ENCODE data around the gene STXBP6.

Gene STXBP6

DNA sequence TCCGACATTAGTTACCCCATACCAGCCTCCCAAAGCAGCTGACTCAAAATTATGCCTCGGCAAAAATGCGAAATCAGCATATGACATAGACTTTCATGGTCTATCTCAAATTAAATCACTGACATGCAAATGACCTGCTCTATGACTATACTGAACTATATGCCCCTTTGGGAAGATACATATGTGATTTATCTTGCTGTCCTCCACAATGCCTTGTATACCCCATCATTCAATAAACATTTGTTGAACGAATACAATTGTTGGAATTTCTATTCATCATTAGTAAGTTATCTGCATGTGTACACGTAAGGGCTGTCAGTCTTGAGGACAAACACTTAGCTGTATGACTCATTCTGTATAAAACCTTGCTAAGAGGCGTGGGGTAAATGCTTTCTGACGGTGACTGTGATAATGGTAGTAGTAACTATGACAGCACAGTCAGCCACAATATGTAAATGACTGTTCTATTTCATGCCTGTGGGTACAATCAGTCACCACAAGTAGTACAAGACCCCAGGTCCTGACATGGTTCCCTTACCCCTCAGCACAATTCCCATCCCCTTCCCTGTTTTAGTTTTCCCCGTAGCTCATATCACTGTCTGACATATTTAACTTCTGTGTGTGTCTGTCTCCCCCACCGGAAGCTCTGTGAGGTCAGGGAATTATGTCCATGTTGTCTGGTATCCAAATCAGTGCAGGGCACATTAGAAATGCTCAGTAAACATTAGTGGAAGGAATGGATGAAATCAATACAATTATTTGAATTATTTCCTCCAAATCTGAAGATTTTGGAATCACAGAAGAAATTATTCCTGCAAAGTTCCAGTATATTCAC lies 42.8 kb downstream of the STXBP6 start:
- TF ChIP-seq, protein P1, sequence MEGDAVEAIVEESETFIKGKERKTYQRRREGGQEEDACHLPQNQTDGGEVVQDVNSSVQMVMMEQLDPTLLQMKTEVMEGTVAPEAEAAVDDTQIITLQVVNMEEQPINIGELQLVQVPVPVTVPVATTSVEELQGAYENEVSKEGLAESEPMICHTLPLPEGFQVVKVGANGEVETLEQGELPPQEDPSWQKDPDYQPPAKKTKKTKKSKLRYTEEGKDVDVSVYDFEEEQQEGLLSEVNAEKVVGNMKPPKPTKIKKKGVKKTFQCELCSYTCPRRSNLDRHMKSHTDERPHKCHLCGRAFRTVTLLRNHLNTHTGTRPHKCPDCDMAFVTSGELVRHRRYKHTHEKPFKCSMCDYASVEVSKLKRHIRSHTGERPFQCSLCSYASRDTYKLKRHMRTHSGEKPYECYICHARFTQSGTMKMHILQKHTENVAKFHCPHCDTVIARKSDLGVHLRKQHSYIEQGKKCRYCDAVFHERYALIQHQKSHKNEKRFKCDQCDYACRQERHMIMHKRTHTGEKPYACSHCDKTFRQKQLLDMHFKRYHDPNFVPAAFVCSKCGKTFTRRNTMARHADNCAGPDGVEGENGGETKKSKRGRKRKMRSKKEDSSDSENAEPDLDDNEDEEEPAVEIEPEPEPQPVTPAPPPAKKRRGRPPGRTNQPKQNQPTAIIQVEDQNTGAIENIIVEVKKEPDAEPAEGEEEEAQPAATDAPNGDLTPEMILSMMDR (conservative IDR thresholded peaks at IDR 0.05; ENCODE audit: low read depth, low read length) = no peak
- H3K4me3 ChIP-seq (ENCODE audit: low read depth, low read length) = no peak overlapping the region
- peak; percentile 78 for DNase-seq (ENCODE audit: low read depth)

DNA sequence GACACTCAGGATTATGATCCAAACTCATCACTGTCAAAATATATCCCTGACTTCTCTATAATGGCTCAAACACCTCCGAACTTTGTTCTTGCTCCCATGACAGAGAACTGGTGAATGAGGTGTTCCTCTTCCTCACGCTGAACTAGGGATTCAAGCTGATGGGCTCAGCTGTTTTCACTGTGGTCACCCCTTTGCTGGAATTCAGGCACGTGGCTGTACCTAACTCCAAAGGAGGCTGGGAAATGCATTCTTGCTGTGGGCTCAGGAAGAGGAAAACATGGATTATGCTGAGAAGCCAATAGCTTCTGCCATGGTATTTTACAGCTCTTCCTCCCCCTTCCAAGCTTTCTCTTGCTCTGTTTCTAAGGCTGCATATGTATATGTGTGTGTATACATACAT lies 43.9 kb downstream of the STXBP6 start:
- no peak for DNase-seq (ENCODE audit: low read depth)
- TF ChIP-seq, protein P1 (conservative IDR thresholded peaks at IDR 0.05; ENCODE audit: low read depth, low read length) = no peak
- no peak overlapping the region for H3K4me3 ChIP-seq (ENCODE audit: low read depth, low read length)

DNA sequence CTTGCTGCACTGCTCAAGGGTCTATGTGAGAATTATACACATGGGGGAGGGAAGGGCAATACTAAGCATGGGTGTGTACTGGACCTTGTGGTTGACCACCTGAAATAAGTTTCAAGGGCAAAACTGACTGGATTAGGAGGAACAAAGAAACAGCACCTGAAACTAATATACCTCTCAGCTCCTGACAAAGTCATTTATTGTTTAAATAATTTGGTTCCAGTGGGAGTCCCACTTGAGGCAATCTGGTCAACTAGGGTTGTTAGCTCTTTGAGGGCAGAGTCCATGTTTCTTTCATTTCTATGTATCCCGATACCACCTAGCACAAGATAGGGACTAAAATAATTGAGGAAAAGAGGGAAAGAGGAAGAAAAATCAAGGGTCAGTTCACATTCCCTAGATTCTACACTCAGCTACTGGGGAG lies 45.5 kb downstream of the STXBP6 start:
- DNase-seq (ENCODE audit: low read depth) = no peak
- no peak overlapping the region for H3K4me3 ChIP-seq (ENCODE audit: low read depth, low read length)
- TF ChIP-seq, protein P1 (conservative IDR thresholded peaks at IDR 0.05; ENCODE audit: low read depth, low read length) = no peak

DNA sequence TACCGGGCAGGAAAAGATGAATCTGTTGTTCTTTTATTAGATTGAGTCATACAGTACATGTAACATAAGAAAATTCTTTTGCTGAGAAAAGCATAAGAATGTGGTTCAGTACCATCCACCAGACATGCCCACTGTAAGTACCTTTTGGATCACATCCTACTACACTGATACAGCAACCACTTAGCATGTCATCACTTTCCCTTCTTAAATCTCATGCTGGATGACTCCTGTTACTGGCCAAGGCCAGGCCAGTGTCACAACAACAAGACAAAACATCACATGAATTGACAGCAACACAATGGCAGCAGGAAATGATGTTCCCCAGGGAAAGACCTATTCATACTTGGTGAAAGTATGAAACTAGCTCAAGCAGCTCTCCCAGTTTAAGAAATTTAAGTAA lies 46.4 kb downstream of the STXBP6 start:
- DNase-seq (ENCODE audit: low read depth) = peak; percentile 31
- TF ChIP-seq, protein P1 (conservative IDR thresholded peaks at IDR 0.05; ENCODE audit: low read depth, low read length) = no peak
- H3K4me3 ChIP-seq (ENCODE audit: low read depth, low read length) = no peak overlapping the region

DNA sequence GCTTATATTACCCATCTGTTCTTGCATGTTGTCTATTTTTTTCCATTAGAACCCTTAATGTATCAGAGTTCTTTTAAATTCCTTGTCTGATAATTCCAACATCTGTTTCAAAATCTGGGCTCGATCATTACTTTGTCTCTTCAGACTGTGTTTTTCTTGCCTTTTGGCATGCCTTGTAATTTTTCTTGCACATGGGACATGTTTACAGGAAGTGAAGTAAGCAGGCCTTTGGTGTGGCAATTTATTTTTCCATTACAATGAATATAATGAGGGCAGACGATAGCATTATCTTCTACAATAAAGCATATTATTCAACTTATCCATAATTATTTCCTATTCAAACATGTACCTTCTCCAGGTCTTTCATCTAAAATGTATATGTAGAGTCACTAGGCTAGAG lies 48.3 kb downstream of the STXBP6 start:
- no peak for DNase-seq (ENCODE audit: low read depth)

DNA sequence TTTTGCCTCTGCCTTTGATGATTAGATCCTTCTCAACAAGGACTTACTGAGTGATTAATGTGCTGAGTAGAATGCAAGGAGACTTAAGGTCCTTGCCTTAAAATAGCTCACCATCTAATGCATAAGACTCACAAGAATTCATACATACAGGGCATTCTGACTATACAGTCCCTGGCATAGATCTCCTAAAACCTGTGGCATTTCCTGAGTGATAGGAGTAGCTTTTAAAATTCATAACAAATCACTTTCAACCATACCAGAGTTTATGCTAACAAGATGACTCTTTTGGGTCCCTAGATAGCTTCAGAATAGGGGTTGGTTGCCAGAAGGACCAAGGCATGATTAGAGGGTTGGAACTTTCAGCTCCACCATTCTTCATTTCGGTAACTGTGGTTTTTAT lies 48.8 kb downstream of the STXBP6 start:
- no peak for DNase-seq (ENCODE audit: low read depth)
- no peak overlapping the region for H3K4me3 ChIP-seq (ENCODE audit: low read depth, low read length)
- TF ChIP-seq, protein P1 (conservative IDR thresholded peaks at IDR 0.05; ENCODE audit: low read depth, low read length) = no peak

More for the DNA sequence above, 48.3 kb downstream of the STXBP6 start:
- H3K4me3 ChIP-seq (ENCODE audit: low read depth, low read length) = no peak overlapping the region
- TF ChIP-seq, protein P1 (conservative IDR thresholded peaks at IDR 0.05; ENCODE audit: low read depth, low read length) = no peak

DNA sequence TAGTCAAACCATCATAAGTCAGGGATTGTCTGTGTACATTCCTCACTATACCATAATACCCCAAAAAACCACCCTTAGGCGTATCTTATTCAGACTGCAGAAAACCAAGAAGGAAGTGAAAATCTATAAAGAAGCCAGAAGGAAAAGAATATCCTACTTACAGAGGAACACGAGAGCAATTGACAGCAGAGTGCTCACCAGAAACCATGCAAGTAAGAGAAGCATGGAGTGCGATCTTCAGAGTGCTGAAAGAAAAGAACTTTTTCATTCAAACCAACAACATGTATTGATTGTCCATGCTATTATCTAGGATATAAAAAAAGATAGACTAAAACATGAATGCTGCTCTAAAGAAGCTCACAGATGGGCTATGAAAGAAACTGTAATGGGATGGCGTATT lies 50.8 kb downstream of the STXBP6 start:
- TF ChIP-seq, protein P1 (conservative IDR thresholded peaks at IDR 0.05; ENCODE audit: low read depth, low read length) = no peak
- H3K4me3 ChIP-seq (ENCODE audit: low read depth, low read length) = no peak overlapping the region
- no peak for DNase-seq (ENCODE audit: low read depth)
